OCI-LY1 (cell line): ENCODE measurements around the gene AXDND1.

Source experiments
- EZH2 ChIP-seq: fragments of 200-600 bp; sonication (generic), shearing (Covaris generic); IDR thresholded peaks from 2 replicates; pipeline ENCODE4 v1.8.0; 2017; ENCODE audit warnings: borderline replicate concordance, mixed run types, mild to moderate bottlenecking, antibody characterized with exemption, low read length, moderate library complexity, mixed read lengths
- TF ChIP-seq, protein P1 (sequence below): fragments of 200-600 bp; sonication (generic), shearing (Covaris generic); IDR thresholded peaks from 2 replicates; pipeline ENCODE4 v1.5.1; 2017; ENCODE audit warnings: mild to moderate bottlenecking, antibody characterized with exemption, low read length, moderate library complexity, mixed read lengths

DNA sequence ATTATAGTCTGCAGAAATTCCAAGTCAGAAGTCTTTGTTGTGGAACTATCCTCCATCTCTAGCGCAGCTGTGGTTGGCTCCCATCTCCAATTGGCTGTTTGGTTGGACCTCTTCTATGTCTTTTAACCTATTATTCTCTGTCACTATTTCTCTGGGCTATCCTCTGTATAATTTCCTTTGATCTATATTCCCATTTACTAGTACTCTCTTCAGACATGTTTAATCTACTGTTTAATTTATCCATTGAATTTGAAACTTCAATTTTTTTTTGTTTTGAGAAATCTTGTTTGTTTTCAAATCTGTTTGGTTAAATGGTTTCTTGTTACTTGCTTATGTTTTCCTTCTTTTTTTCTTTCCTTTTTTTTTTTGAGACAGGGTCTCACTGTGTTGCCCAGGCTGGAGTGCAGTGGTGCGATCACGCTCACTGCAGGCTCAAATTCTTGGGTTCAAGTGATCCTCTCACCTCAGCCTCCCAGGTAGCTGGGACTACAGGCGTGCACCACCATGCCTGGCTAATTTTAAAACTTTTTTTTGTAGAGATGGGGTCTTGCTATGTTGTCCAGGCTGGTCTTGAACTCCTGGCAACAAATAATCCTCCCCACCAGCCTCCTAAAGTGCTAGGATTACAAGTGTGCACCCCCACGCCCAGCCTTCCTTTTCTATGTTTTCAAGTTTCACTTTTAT lies 44.1 kb upstream of the AXDND1 start:
- TF ChIP-seq, protein P1, sequence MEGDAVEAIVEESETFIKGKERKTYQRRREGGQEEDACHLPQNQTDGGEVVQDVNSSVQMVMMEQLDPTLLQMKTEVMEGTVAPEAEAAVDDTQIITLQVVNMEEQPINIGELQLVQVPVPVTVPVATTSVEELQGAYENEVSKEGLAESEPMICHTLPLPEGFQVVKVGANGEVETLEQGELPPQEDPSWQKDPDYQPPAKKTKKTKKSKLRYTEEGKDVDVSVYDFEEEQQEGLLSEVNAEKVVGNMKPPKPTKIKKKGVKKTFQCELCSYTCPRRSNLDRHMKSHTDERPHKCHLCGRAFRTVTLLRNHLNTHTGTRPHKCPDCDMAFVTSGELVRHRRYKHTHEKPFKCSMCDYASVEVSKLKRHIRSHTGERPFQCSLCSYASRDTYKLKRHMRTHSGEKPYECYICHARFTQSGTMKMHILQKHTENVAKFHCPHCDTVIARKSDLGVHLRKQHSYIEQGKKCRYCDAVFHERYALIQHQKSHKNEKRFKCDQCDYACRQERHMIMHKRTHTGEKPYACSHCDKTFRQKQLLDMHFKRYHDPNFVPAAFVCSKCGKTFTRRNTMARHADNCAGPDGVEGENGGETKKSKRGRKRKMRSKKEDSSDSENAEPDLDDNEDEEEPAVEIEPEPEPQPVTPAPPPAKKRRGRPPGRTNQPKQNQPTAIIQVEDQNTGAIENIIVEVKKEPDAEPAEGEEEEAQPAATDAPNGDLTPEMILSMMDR, result no peak
- no peak for TF ChIP-seq EZH2
